Activated naive CD4-positive, alpha-beta T cell treated with anti-CD3 and anti-CD28 coated beads, Interleukin-2, amount 10 ng/mL, durations not matched to agents 7 days and 5 days (primary cell): ENCODE results near the gene CUBN.
"Not testable (repeated sequence)": the region's sequence is repeated elsewhere in the genome, so short reads cannot be mapped to it uniquely, and the experiment has no call there.

Experiments
- CTCF ChIA-PET: fragments of 350-600 bp; sonication (Branson Sonifier 250); formaldehyde crosslinking; loops from one replicate; lab custom pipeline; 2021; ENCODE audit warnings: antibody characterized with exemption; lab: Charles Lee
- DNase-seq: peaks from one replicate; pipeline ENCODE4 v3.0.0-alpha.2; 2020
- H3K27ac Mint-ChIP-seq: one replicate; pipeline ENCODE4 v1.8.0; 2021; ENCODE audit warnings: mild to moderate bottlenecking, moderate library complexity, mixed read lengths
- H3K27me3 Mint-ChIP-seq: one replicate; pipeline ENCODE4 v1.8.0; 2021; ENCODE audit warnings: mild to moderate bottlenecking, mixed read lengths
- H3K36me3 Mint-ChIP-seq: one replicate; pipeline ENCODE4 v1.8.0; 2021; ENCODE audit warnings: mixed read lengths
- H3K4me1 Mint-ChIP-seq: one replicate; pipeline ENCODE4 v1.8.0; 2021; ENCODE audit warnings: mixed read lengths
- H3K4me3 Mint-ChIP-seq: one replicate; pipeline ENCODE4 v1.8.0; 2021; ENCODE audit warnings: mild to moderate bottlenecking, moderate library complexity, mixed read lengths
- H3K9me3 Mint-ChIP-seq: one replicate; pipeline ENCODE4 v1.8.0; 2021; ENCODE audit warnings: mixed read lengths

Gene CUBN

GRCh38 chr10:17126327-17126726 lies 3.3 kb downstream of the CUBN start:
- Mint-ChIP-seq H3K4me1 (no peaks in the 10 kb centered on the region), H3K36me3 (no peaks in the 10 kb centered on the region), H3K4me3 (no peak overlapping the region), H3K9me3 (no peaks in the 10 kb centered on the region), H3K27me3 (no peaks in the 10 kb centered on the region), H3K27ac (no peak overlapping the region)
- DNase-seq: no peak
- CTCF ChIA-PET: no interaction called here

GRCh38 chr10:17125206-17125893 lies 4.3 kb downstream of the CUBN start:
- Mint-ChIP-seq H3K9me3 (no peaks in the 10 kb centered on the region), H3K36me3 (peaks cover 3% of the 10 kb centered on the region), H3K4me3 (no peak overlapping the region), H3K4me1 (no peaks in the 10 kb centered on the region), H3K27ac (no peak overlapping the region), H3K27me3 (no peaks in the 10 kb centered on the region)
- no peak for DNase-seq
- CTCF ChIA-PET: no interaction called here

- H3K36me3 Mint-ChIP-seq: peaks cover 3% of the 10 kb centered on the region
- H3K27ac Mint-ChIP-seq: no peak overlapping the region
- no peaks in the 10 kb centered on the region for H3K4me1 Mint-ChIP-seq
- DNase-seq: no peak
- CTCF ChIA-PET: no interaction called here
- no peak overlapping the region for H3K4me3 Mint-ChIP-seq
- no peaks in the 10 kb centered on the region for H3K9me3 Mint-ChIP-seq
- H3K27me3 Mint-ChIP-seq: no peaks in the 10 kb centered on the region
Measured at GRCh38 chr10:17123961-17124360, 5.7 kb downstream of the CUBN start.

GRCh38 chr10:17122726-17123661 lies 6.6 kb downstream of the CUBN start:
- no peaks in the 10 kb centered on the region for H3K9me3 Mint-ChIP-seq
- DNase-seq: no peak
- H3K36me3 Mint-ChIP-seq: peaks cover 3% of the 10 kb centered on the region
- no peaks in the 10 kb centered on the region for H3K4me1 Mint-ChIP-seq
- H3K27ac Mint-ChIP-seq: no peak overlapping the region
- no peak overlapping the region for H3K4me3 Mint-ChIP-seq
- CTCF ChIA-PET: no interaction called here
- no peaks in the 10 kb centered on the region for H3K27me3 Mint-ChIP-seq

- no peaks in the 10 kb centered on the region for H3K4me1 Mint-ChIP-seq
- H3K27ac Mint-ChIP-seq: no peak overlapping the region
- no peak for DNase-seq
- H3K4me3 Mint-ChIP-seq: no peak overlapping the region
- H3K9me3 Mint-ChIP-seq: no peaks in the 10 kb centered on the region
- peaks cover 3% of the 10 kb centered on the region for H3K36me3 Mint-ChIP-seq
- CTCF ChIA-PET: no interaction called here
- no peaks in the 10 kb centered on the region for H3K27me3 Mint-ChIP-seq
Measured at GRCh38 chr10:17122052-17122451, 7.6 kb downstream of the CUBN start.

- Mint-ChIP-seq H3K9me3 (no peaks in the 10 kb centered on the region), H3K27ac (no peak overlapping the region), H3K27me3 (no peaks in the 10 kb centered on the region), H3K4me3 (no peak overlapping the region), H3K4me1 (peaks cover under 1% of the 10 kb centered on the region), H3K36me3 (peaks cover 3% of the 10 kb centered on the region)
- CTCF ChIA-PET: no interaction called here
- DNase-seq: no peak
Measured at GRCh38 chr10:17120694-17121093, 8.9 kb downstream of the CUBN start.

GRCh38 chr10:17119845-17120244 lies 9.8 kb downstream of the CUBN start:
- Mint-ChIP-seq H3K36me3 (peaks cover 3% of the 10 kb centered on the region), H3K4me1 (peaks cover 7% of the 10 kb centered on the region), H3K4me3 (no peak overlapping the region), H3K27me3 (no peaks in the 10 kb centered on the region), H3K27ac (no peak overlapping the region), H3K9me3 (no peaks in the 10 kb centered on the region)
- no peak for DNase-seq
- CTCF ChIA-PET: no interaction called here

- no peak for DNase-seq
- Mint-ChIP-seq H3K36me3 (peaks cover 3% of the 10 kb centered on the region), H3K4me3 (no peak overlapping the region), H3K4me1 (peaks cover 12% of the 10 kb centered on the region), H3K27ac (no peak overlapping the region), H3K9me3 (no peaks in the 10 kb centered on the region), H3K27me3 (no peaks in the 10 kb centered on the region)
- CTCF ChIA-PET: no interaction called here
Measured at GRCh38 chr10:17116193-17116592, 13.4 kb downstream of the CUBN start.

GRCh38 chr10:17115683-17116082 lies 13.9 kb downstream of the CUBN start:
- Mint-ChIP-seq H3K4me1 (peaks cover 12% of the 10 kb centered on the region), H3K36me3 (peaks cover 3% of the 10 kb centered on the region), H3K27me3 (no peaks in the 10 kb centered on the region), H3K9me3 (no peaks in the 10 kb centered on the region), H3K27ac (no peak overlapping the region), H3K4me3 (no peak overlapping the region)
- CTCF ChIA-PET: no interaction called here
- DNase-seq: no peak

GRCh38 chr10:17114878-17115444 lies 14.7 kb downstream of the CUBN start:
- H3K27ac Mint-ChIP-seq, CTCF ChIA-PET, H3K27me3 Mint-ChIP-seq, DNase-seq, H3K36me3 Mint-ChIP-seq, H3K4me3 Mint-ChIP-seq, H3K9me3 Mint-ChIP-seq: not testable (repeated sequence)
- H3K4me1 Mint-ChIP-seq: peaks cover 12% of the 10 kb centered on the region

GRCh38 chr10:17113889-17114540 lies 15.6 kb downstream of the CUBN start:
- Mint-ChIP-seq H3K9me3 (no peaks in the 10 kb centered on the region), H3K4me3 (no peak overlapping the region), H3K27ac (peak overlapping the region; percentile 10), H3K4me1 (peaks cover 12% of the 10 kb centered on the region), H3K36me3 (peaks cover 2% of the 10 kb centered on the region), H3K27me3 (no peaks in the 10 kb centered on the region)
- DNase-seq: no peak
- CTCF ChIA-PET: no interaction called here

- Mint-ChIP-seq H3K4me3 (no peak overlapping the region), H3K27me3 (no peaks in the 10 kb centered on the region), H3K9me3 (no peaks in the 10 kb centered on the region), H3K27ac (no peak overlapping the region), H3K4me1 (peaks cover 12% of the 10 kb centered on the region), H3K36me3 (peaks cover 2% of the 10 kb centered on the region)
- no peak for DNase-seq
- CTCF ChIA-PET: no interaction called here
Measured at GRCh38 chr10:17113346-17113745, 16.3 kb downstream of the CUBN start.

- CTCF ChIA-PET: no interaction called here
- peaks cover 2% of the 10 kb centered on the region for H3K36me3 Mint-ChIP-seq
- no peak for DNase-seq
- H3K4me1 Mint-ChIP-seq: peaks cover 12% of the 10 kb centered on the region
- no peaks in the 10 kb centered on the region for H3K9me3 Mint-ChIP-seq
- H3K4me3 Mint-ChIP-seq: no peak overlapping the region
- no peak overlapping the region for H3K27ac Mint-ChIP-seq
- no peaks in the 10 kb centered on the region for H3K27me3 Mint-ChIP-seq
Measured at GRCh38 chr10:17112566-17112965, 17.0 kb downstream of the CUBN start.

GRCh38 chr10:17109475-17110207 lies 20.0 kb downstream of the CUBN start:
- DNase-seq: no peak
- Mint-ChIP-seq H3K4me3 (no peak overlapping the region), H3K4me1 (peaks cover 2% of the 10 kb centered on the region), H3K36me3 (peaks cover 2% of the 10 kb centered on the region), H3K9me3 (no peaks in the 10 kb centered on the region), H3K27me3 (no peaks in the 10 kb centered on the region), H3K27ac (no peak overlapping the region)
- CTCF ChIA-PET: no interaction called here
